KOPT-K1 (cell line): ENCODE measurements around the gene SLC11A1.

Source experiments
- H3K27ac ChIP-seq: fragments of 200-600 bp; sonication (generic); 2 replicates; pipeline ENCODE4 v1.5.1; 2016; ENCODE audit warnings: antibody characterized with exemption, mild to moderate bottlenecking, low read depth, low read length; ENCODE audit not compliant: poor library complexity, severe bottlenecking
- H3K36me3 ChIP-seq: fragments of 200-600 bp; sonication (generic); 2 replicates; pipeline ENCODE4 v1.5.1; 2017; ENCODE audit warnings: antibody characterized with exemption, mild to moderate bottlenecking, low read length, moderate library complexity; ENCODE audit not compliant: insufficient read depth
- H3K9me3 ChIP-seq: fragments of 200-600 bp; sonication (generic); 2 replicates; pipeline ENCODE4 v1.5.1; 2017; ENCODE audit warnings: antibody characterized with exemption, low read length, mild to moderate bottlenecking; ENCODE audit not compliant: insufficient read depth, poor library complexity, severe bottlenecking

The SLC11A1 gene

GRCh38 chr2:218395826-218396687, 14.0 kb downstream of the SLC11A1 start:
- Histone ChIP-seq H3K27ac (peak overlapping the region; percentile 95), H3K36me3 (no peaks in the 10 kb centered on the region), H3K9me3 (no peaks in the 10 kb centered on the region)

GRCh38 chr2:218396688-218397462, 14.8 kb downstream of the SLC11A1 start:
- Histone ChIP-seq H3K9me3 (no peaks in the 10 kb centered on the region), H3K27ac (peak overlapping the region; percentile 95), H3K36me3 (peaks cover 4% of the 10 kb centered on the region; the same call in 1 of the 2 replicates)

- H3K36me3 ChIP-seq = peaks cover 9% of the 10 kb centered on the region; the same call in 1 of the 2 replicates
- no peaks in the 10 kb centered on the region for H3K9me3 ChIP-seq
- peak overlapping the region; percentile 95 for H3K27ac ChIP-seq
Measured at GRCh38 chr2:218397463-218397819, 15.4 kb downstream of the SLC11A1 start.

GRCh38 chr2:218397820-218398436, 15.9 kb downstream of the SLC11A1 start:
- H3K36me3 ChIP-seq = peaks cover 14% of the 10 kb centered on the region; the same call in 1 of the 2 replicates
- H3K9me3 ChIP-seq = no peaks in the 10 kb centered on the region
- peak overlapping the region; percentile 95 for H3K27ac ChIP-seq

GRCh38 chr2:218398437-218399390, 16.6 kb downstream of the SLC11A1 start:
- Histone ChIP-seq H3K36me3 (peaks cover 22% of the 10 kb centered on the region; the same call in 1 of the 2 replicates), H3K9me3 (no peaks in the 10 kb centered on the region), H3K27ac (peak overlapping the region; percentile 95)

GRCh38 chr2:218399391-218400166, 17.5 kb downstream of the SLC11A1 start, which contains the start of gene CTDSP1:
Gene CTDSP1 (plus strand): TSS chr2:218399868. CDS start chr2:218400091, 223 bp downstream.
- peaks cover 31% of the 10 kb centered on the region; the same call in 1 of the 2 replicates for H3K36me3 ChIP-seq
- peak within 1 kb of the TSS; percentile 95 for H3K27ac ChIP-seq
- H3K9me3 ChIP-seq = no peaks in the 10 kb centered on the region

DNA sequence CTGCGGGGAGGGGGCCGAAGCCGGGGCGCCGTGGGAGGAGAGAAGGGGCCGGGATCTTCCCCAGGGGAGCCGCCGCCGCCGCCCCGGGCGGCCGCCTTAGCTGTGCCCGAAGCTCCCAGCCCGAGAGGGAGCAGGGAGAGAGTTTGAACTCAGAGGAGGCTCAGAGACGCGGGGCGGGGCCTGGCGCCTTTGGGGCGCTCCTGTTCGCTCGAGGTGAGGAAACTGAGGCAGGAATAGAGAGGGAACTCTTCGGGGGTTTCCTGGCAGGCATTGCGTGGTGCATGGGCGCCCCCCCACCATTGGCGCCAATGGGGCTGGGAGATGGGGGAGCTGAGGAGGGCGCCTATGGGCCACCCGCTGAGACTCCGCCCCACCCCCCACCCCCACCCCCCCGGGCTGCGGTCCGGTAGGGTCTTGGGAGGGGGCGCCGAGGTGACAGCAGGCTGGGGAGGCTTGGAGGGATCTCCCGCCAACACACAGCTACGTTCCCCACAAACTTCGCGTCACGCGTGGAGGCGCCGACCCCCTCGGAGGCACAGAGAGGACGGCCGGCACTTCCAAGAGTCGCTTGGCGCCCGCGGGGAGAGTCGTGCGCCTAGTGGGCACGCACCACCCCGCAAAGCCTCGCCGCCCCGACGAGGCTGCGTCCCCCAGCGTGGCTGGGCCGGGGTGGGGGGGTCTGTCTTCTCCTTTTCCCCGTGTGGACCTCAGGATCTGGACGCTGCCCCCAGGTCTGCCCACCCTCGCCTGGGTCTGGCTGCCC, 18.3 kb downstream of the SLC11A1 start:
- Histone ChIP-seq H3K27ac (peak overlapping the region; percentile 95), H3K9me3 (no peaks in the 10 kb centered on the region), H3K36me3 (peaks cover 35% of the 10 kb centered on the region; the same call in 1 of the 2 replicates)

DNA sequence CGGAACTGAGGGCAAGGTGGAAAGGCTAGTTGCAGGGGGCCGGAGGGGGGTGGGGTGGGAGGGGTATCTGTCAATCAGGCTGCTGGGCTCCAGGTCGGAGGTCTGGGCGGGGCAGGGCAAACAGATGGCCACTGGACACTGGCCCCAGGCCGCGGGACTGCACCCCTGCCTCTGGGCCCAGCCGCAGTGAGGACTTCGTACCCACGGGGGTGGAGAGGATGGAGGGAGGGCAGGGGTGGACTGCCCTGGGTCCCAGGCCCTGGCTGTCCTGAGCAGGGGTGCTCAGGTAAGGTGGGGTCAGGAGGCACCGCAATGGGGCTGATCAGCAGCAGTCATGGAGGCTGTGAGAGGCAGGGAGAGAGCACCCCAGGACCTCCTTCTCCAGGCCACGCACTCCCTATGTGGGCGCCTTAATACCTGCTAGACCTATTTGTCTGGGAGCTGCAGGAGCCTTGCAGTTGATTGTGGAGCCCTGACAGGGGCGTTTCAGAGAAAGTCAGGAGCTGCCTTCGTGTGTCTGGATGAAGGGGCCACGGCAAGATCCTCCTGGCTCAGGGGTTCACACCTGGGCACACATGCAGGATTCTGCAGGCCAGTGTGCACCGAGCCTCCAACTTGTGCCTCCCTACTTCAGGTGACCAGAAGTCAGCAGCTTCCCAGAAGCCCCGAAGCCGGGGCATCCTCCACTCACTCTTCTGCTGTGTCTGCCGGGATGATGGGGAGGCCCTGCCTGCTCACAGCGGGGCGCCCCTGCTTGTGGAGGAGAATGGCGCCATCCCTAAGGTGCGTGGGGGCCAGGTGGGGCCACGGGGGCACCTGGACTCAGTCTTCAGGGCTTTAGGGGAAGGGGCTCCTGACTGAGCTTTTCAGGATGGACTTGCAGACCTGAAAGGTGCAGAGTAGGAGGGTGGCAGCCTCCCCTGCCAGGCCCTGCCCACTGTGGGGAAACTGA, 19.1 kb downstream of the SLC11A1 start:
- H3K27ac ChIP-seq = peak overlapping the region; percentile 95
- H3K36me3 ChIP-seq = peaks cover 35% of the 10 kb centered on the region; the same call in 1 of the 2 replicates

DNA sequence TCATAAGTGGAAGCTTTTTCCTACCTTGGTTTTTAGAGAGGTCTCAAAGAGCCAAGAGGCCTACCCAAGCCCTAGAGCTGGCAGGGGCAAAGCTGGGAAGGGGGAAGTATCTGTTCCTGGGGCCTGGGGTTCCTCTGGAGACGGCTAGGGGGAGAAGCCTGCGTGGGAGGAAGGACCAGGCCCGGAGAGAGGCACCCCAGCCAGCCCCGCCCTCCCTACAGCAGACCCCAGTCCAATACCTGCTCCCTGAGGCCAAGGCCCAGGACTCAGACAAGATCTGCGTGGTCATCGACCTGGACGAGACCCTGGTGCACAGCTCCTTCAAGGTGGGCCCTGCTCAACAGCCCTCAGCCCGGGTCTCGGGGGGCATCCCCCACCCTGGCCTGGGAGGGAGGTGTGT, 19.8 kb downstream of the SLC11A1 start:
- H3K36me3 ChIP-seq = peaks cover 35% of the 10 kb centered on the region; the same call in 1 of the 2 replicates
- no peaks in the 10 kb centered on the region for H3K9me3 ChIP-seq
- H3K27ac ChIP-seq = no peak overlapping the region

More for the DNA sequence above, 19.1 kb downstream of the SLC11A1 start:
- no peaks in the 10 kb centered on the region for H3K9me3 ChIP-seq

DNA sequence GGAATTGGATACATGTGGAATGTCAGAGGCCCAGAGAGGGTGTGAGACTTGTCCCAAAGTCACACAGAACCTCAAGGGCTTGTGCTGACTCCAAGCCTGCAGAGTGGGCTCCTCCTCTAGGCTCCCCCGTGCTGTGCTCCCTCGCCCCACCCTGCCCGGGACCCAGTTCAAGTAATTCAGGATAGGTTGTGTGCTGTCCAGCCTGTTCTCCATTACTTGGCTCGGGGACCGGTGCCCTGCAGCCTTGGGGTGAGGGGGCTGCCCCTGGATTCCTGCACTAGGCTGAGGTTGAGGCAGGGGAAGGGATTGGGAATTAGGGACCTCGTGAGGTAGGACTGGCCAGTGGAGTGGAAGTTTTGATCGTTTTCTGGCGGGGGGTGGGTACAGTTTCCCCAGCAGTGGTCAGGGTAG, 20.4 kb downstream of the SLC11A1 start:
- Histone ChIP-seq H3K27ac (no peak overlapping the region), H3K36me3 (peaks cover 35% of the 10 kb centered on the region; the same call in 1 of the 2 replicates), H3K9me3 (no peaks in the 10 kb centered on the region)

- Histone ChIP-seq H3K27ac (no peak overlapping the region), H3K9me3 (no peaks in the 10 kb centered on the region), H3K36me3 (peaks cover 35% of the 10 kb centered on the region; the same call in 1 of the 2 replicates)
Measured at GRCh38 chr2:218402911-218403411, 20.9 kb downstream of the SLC11A1 start.

GRCh38 chr2:218403810-218404209, 21.7 kb downstream of the SLC11A1 start:
- H3K36me3 ChIP-seq = peaks cover 35% of the 10 kb centered on the region; the same call in 1 of the 2 replicates
- no peak overlapping the region for H3K27ac ChIP-seq

More at GRCh38 chr2:218403810-218404209, 21.7 kb downstream of the SLC11A1 start:
- no peaks in the 10 kb centered on the region for H3K9me3 ChIP-seq
